H4 (cell line): ENCODE results near the gene THADA. TPM values are rescaled to one million over a fixed set of nuclear protein-coding genes. Genes with fewer than 3 reads are reported as not detected.
"Not testable (repeated sequence)": the region's sequence is repeated elsewhere in the genome, so short reads cannot be mapped to it uniquely, and the experiment has no call there.

Experiments used
- DNase-seq: peaks from one replicate; pipeline ENCODE4 v3.0.0-alpha.2; 2015; ENCODE audit warnings: low spot score
- total RNA-seq: library from RNA; depleted of rRNA; stranded (reverse); fragments of >200 nt; shearing (Covaris generic); gene quantifications from 2 replicates; pipeline ENCODE4 v1.2.3, GENCODE V29; 2014; rRNA removed

The THADA gene, protein sequence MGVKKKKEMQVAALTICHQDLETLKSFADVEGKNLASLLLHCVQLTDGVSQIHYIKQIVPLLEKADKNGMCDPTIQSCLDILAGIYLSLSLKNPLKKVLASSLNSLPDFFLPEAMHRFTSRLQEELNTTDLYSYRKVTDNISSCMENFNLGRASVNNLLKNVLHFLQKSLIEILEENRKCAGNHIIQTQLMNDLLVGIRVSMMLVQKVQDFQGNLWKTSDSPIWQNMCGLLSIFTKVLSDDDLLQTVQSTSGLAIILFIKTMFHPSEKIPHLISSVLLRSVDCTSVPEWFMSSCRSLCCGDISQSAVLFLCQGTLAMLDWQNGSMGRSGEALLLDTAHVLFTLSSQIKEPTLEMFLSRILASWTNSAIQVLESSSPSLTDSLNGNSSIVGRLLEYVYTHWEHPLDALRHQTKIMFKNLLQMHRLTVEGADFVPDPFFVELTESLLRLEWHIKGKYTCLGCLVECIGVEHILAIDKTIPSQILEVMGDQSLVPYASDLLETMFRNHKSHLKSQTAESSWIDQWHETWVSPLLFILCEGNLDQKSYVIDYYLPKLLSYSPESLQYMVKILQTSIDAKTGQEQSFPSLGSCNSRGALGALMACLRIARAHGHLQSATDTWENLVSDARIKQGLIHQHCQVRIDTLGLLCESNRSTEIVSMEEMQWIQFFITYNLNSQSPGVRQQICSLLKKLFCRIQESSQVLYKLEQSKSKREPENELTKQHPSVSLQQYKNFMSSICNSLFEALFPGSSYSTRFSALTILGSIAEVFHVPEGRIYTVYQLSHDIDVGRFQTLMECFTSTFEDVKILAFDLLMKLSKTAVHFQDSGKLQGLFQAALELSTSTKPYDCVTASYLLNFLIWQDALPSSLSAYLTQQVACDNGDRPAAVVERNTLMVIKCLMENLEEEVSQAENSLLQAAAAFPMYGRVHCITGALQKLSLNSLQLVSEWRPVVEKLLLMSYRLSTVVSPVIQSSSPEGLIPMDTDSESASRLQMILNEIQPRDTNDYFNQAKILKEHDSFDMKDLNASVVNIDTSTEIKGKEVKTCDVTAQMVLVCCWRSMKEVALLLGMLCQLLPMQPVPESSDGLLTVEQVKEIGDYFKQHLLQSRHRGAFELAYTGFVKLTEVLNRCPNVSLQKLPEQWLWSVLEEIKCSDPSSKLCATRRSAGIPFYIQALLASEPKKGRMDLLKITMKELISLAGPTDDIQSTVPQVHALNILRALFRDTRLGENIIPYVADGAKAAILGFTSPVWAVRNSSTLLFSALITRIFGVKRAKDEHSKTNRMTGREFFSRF (N-terminal part only)
- total RNA-seq = 10.9 and 13.5 TPM in 2 replicates

GRCh38 chr2:43595603-43596412 lies at the start of gene THADA:
THADA (minus strand) TSS chr2:43596038; CDS start chr2:43592392, 3,646 bp downstream.
- DNase-seq = peak; percentile 99

DNA sequence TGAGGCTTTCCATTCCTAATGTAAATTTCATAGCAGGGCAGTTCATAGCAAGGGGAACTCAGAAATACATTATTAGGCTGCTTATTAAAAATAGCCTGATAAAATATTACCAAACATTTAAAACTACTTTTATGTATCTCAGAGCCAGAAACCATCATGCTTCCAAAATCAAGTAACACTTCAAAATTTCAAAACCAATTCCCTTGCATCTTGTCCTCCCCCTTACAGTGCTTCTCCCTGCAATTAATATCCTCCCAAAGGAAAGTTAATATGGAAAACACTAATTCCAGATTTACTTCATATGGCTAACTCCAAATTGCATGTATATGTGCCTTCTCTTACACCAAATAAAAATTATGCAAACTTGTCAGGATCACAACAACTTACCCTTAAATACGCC lies 47.8 kb upstream of the THADA start:
- no peak for DNase-seq

DNA sequence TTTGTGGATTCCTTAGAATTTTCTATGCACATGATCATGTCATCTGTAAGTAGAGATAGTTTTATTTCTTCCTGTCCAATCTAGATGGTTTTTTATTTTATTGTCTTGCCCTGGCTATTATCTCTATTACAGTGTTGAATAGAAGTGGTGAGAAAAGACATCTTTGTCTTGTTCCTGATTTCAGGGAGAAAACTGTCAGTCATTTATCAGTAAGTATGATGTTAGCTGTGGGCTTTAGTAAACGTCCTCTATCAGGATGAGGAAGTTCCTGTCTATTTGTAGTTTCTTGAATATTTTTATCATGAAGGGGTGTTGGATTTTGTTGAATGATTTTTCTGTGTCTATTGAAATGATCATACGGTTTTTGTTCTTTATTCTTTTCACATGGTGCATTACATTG lies 46.5 kb upstream of the THADA start:
- no peak for DNase-seq

DNA sequence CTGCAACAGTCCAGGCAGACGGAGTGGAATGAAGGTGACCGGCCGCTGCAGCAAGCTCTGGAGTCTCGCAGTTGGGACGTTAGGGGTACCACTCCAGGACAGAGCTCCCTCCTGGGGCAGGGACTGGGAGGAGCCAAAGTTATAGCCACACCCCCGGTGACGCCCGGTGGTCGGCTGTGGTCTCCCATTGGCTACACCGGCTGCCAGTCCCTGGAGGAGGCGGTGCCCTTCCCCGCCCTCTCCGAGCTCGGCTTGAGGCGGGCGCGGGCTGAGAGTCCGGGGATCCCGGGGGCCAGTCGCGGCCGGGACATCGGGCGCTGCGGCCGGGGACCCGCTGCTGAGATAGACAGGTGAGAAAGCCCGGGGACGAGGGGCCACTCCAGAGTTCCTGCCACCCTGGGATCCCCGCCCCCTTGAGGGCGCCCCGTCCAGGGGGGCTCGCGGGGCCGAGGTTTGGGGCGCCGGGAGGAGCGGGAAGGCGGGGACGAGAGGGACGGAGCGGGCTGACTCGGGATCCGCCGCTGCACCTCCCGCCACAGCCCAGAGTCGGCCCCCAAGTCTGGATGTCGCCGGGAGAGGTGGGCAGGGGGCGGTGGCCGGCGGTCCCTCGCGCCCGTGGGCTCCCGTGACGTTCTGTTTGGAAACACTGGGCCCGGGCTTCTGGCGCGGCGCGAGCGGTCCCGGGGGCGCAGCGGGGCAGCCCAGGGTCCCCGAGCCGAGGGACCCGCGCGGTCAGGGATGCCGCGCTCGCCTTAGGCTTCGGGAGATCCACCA lies 41.4 kb upstream of the THADA start, which contains the start of gene PLEKHH2:
Gene PLEKHH2, plus strand, starts transcription at position 231 of the 774 bp plus-strand sequence. CDS start 7,414 bp downstream, outside the sequence.
- peak; percentile 73 for DNase-seq

- DNase-seq = no peak
These were observed 40.8 kb upstream of the THADA start for GRCh38 chr2:43636621-43637020.

DNA sequence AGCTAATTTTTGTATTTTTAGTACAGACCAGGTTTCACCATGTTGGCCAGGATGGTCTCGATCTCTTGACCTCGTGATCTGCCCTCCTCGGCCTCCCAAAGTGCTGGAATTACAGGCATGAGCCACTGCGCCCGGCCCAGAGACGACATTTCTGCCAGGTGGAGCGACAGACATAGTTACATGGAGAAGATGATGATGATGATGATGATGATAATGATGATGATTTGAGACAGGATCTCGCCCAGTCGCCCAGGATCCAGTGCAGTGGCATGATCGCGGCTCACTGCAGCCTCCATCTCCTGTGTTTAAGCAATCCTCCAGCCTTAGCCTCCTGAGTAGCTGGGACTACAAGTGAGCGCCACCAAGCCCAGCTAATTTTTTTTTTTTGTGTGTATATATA lies 40.3 kb upstream of the THADA start:
- DNase-seq = not testable (repeated sequence)

DNA sequence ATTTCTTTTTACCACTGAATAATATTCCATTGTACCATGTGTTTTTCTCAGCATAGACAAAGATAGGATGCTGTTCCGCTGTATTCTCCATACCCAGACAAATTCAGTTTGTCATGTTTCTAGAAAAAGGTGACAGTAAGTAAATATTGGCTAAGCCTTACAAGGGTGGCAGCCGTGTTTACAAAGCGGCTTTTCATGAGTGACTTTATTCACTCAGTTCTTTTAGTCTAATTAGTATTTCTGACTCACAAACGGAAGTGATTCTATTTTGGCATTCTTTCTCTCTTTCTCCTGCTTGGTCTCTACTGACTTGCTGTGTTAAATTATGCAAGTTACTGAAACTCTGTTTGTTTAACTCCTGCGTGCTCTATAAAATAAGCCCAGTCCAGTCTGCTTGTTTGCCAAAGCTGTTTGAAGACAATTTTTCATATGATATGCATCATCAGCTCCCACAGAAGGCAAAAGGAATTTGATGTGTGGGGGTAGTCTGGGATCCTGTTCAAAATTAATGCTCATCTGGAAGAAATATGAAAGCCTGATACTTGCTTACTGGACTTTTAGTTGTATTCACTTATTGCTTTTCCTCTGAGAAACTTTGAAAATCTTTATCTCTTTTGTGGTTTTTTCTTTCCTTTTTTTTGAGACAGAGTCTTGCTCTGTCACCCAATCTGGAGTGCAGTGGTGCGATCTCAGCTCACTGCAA lies 38.9 kb upstream of the THADA start:
- DNase-seq = peak; percentile 74

- no peak for DNase-seq
These were observed 35.9 kb upstream of the THADA start for GRCh38 chr2:43631618-43632317.

DNA sequence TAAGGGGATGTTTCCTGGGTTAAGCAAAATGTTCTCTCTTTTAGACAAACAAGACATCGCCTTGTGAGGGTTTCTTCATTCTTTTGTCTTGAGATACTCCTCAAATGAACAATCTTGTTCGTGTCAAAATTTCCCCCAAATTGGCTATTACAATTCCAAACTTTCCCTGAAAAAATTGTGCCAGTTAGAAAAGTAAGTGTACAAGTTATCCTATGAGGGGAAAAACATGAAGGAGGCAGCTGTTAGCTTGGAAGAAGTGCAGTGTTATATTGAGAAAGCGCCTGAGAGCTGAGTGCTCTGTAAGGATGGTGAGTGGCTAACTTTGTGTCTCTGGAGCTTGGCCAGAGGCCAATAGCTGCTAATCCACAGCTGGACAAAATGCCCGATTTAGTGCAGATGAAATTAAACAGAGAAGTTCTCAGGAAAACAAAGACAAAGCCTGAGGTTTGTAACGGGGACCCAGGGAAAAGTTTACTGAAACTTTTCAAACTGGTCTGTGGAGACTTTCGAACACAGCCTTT lies 27.2 kb upstream of the THADA start:
- DNase-seq = no peak

GRCh38 chr2:43619511-43619910 lies 23.7 kb upstream of the THADA start:
- no peak for DNase-seq

GRCh38 chr2:43616967-43617680 lies 21.3 kb upstream of the THADA start:
- DNase-seq = no peak

- no peak for DNase-seq
These were observed 17.1 kb upstream of the THADA start for GRCh38 chr2:43612944-43613343.

- peak; percentile 73 for DNase-seq
These were observed 16.4 kb upstream of the THADA start for GRCh38 chr2:43611987-43612894.

- no peak for DNase-seq
These were observed 14.5 kb upstream of the THADA start for GRCh38 chr2:43610361-43610760.

DNA sequence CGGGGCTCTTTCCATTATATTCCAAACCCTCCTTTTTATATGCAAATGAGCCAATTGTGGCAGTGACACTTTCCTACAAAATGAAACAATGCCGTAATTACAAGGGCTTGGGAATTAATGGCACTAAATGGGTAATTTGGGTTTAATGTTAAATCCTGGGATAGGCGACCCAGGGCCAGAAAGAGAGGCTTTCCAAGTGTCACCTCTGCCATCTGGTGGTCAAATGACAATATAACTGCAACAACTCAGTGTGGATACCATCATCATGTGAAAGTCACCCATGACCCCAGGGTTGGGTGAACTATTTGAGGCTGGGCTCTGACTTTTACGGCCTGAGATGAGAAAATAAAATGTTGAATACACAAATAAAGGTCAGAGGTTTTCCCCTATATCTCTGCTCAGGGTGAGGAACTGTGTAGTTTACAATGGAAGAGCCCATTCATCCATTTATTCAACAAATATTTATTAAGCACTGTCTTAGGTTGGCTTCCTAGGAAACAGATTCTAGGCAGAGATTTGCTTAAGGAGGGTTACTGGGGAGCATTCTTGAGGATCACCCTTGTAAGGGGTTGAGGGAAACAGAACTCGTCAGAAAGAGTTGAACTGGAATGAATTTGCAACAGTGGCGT lies 13.6 kb upstream of the THADA start:
- DNase-seq = peak; percentile 55

DNA sequence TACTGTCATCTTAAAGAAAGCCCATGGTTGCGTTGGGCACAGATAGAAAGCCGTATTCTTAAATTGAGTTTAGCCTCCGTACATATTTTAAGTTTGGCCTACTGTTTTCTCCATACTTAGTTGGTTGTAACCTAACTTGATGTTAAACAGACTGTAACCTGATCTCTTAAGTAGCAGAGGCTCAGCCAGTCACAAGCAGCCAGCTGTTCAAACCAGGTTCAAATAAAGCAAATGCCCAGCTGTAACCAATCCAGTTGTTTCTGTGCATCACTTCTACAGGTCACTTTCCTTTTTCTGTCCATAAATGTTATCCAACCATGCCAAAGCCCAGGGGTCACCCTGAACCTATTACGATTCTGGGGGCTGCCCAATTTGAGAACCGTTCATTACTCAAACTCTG lies 10.0 kb upstream of the THADA start:
- peak; percentile 16 for DNase-seq
